Measurements from ENCODE around the gene KLHL22.
"Not testable (repeated sequence)": the region's sequence is repeated elsewhere in the genome, so short reads cannot be mapped to it uniquely, and the experiment has no call there.

The KLHL22 gene

DNA sequence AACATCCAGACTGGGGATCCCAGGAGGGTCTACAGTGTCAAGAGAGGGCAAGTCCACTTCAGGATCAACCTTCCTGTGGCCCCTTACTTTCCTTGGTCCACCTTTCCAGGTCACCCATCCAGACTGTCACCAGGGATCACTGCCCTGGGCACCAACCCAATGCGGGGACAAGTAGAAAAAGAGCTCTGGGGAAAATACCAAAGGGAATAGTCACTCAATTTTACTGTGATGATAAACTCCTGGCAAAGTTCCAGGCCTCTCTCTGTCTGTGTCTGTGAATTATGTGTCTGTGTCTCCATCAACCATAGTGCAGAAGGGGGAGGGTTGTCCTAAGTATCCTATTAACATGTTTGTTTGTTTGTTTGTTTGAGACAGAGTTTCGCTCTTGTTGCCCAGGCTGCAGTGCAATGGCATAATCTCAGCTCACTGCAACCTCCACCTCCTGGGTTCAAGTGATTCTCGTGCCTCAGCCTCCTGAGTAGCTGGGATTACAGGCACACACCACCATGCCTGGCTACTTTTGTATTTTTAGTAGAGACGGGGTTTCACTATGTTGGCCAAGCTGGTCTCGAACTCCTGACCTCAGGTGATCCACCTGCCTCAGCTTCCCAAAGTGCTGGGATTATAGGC, 8.8 kb upstream of the KLHL22 start:
- DNase-seq (ENCODE audit: low read depth in 3 of 3, low spot score in 1 of 3), result not testable (repeated sequence)

DNA sequence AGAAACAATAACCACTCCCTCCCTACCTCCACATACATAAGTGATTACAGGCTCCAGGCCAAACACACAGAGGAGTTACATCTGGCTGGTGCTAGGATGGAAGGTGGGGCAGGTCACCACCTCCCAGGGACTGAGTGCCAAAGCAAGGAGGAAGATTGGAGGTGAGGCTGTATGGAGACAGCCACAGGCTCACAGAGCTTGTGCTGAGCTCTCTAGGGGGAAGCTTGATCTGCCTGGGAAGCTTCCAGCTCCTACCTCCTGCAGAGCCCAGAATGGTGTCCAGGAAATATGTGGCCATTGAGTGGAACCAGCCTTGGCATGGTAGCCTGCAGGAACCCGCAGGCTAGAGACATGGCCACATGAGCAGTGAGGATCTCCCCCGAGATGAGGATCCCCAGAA, 8.2 kb upstream of the KLHL22 start:
- DNase-seq (ENCODE audit: low read depth in 3 of 3, low spot score in 1 of 3), result no peak

DNA sequence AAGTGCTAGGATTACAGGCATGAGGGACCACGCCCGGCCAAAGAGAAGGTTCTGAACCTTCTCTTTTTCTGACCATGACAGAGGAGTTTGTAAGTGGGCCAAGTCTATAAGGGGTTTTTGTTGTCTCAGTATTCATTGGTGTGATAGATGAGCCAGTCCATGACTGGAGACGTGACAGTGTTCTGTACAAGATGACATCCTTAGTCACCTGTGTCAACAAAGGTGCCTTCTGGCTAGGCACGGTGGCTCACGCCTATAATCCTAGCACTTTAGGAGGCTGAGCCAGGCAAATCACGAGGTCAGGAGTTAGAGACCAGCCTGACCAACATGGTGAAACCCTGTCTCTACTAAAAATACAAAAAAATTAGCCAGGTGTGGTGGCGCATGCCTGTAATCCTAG, 4.2 kb upstream of the KLHL22 start:
- no peak for DNase-seq (ENCODE audit: low read depth in 3 of 3, low spot score in 1 of 3)

DNA sequence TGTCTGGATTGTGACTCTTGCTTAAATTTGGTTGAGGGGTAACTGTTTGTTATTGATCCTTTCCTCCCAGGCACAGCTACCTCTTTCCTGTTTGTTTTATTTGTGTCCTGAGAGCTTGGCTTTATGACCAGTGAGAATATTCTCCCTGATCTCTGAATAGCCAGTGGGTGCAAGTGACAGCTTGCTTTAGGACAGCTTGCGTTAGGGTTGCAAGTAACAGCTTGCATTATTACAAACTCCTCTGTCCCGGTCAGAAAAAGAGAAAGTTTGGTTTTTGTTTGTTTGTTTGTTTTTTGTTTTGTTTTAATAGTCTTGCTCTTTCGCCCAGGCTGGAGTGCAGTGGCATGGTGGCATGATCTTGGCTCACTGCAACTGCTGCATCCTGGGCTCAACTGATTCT, 3.3 kb upstream of the KLHL22 start:
- DNase-seq (ENCODE audit: low read depth in 3 of 3, low spot score in 1 of 3), result no peak

DNA sequence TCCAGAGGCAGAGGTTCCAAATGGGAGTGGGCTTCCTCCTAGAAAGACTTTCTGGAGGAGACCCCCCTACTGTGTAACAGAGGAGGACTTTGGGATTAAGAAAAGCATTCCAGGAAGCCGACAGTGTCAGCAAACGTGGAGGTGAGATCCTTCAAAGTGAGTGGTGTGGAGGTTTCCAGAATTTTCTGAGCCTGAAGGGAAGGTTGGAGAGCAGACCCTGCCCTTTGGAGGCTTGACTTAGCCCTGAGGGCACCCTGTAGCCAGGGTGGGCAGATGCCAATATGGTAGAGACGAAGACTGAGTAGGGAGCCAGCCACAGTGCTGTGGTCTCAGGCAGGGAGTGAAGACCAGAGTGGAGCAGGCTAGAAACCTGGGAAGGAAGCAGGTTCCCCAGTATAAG, 1.8 kb upstream of the KLHL22 start:
- DNase-seq (ENCODE audit: low read depth in 3 of 3, low spot score in 1 of 3), result no peak

DNA sequence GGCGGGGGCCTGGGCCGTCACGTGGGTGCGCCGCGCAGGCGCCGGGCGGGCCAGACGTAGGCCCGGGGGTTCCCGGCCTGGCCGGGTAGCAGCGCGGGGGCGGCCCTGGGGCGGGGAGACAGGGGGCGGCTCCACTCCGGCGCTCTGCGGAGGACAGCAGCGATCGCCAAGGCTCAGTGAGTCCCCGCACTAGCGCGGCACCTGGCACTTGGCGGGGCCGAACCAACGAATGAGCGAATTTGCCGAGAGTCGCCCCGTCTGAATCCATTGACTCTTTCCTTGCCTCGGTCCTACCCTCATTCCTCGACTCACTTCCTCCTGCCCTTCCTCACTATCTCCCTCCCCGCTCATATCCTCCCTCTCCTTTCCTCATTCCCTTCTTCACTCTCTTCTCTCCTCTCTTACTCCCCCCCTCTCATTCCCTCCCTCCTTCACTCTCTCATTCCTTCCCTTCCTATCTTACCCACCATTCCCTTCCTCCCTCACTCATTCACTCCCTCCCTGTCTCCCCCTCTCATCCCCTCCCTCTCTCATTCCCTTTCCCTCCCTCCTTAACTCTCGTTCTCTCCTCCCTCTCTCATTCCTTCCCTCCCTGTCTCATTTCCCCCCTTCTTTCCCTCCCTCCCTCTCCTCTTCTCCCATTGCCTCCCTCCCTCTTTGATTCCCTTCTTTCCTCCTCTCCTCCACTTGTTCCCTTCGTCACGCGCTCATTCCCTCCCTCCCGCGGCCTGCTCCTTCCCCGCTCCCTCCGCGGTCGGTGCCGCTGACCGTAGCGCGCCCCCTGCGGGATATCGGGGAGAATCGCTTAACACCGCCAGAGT, 476 bp upstream of the KLHL22 start:
- peak; percentile 81 to 86 (median 85) for DNase-seq (ENCODE audit: low read depth in 3 of 3, low spot score in 1 of 3)

DNA sequence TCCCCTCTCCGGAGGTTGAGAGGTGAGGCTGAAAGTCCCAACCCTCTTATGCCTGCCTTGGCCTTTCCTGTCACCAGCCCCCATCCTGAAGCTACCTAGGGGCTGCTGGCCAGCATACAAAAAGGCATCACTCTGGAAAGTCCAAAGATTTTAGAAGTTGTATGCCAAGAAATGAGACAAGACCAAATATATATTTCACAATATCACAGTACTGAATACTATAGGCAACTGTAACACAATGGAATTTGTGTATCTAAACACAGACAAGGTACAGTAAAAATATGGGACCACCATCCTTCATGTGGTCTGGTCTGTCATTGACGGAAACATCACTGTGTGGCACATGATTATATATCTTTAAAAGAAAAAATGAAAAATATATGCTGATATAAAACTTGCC, 4.2 kb downstream of the KLHL22 start:
- no peak for DNase-seq (ENCODE audit: low read depth in 3 of 3, low spot score in 1 of 3)

DNA sequence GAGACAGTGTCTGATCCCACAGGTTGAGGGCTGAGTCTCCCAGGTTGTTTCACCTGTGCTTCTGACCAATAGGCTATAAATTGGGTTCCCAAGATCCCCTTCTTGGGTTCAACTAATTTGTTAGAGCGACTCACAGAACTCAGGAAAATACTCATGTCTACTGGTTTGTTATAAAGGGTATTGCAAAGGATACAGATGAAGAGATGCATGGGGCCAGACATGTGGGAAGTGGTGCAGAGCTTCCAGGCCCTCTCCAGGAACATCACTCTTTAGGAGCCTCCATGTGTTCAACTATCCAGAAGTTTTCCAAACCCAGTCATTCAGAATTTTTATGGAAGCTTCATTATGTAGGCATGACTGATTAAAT, 4.7 kb downstream of the KLHL22 start:
- DNase-seq (ENCODE audit: low read depth in 3 of 3, low spot score in 1 of 3), result no peak

DNA sequence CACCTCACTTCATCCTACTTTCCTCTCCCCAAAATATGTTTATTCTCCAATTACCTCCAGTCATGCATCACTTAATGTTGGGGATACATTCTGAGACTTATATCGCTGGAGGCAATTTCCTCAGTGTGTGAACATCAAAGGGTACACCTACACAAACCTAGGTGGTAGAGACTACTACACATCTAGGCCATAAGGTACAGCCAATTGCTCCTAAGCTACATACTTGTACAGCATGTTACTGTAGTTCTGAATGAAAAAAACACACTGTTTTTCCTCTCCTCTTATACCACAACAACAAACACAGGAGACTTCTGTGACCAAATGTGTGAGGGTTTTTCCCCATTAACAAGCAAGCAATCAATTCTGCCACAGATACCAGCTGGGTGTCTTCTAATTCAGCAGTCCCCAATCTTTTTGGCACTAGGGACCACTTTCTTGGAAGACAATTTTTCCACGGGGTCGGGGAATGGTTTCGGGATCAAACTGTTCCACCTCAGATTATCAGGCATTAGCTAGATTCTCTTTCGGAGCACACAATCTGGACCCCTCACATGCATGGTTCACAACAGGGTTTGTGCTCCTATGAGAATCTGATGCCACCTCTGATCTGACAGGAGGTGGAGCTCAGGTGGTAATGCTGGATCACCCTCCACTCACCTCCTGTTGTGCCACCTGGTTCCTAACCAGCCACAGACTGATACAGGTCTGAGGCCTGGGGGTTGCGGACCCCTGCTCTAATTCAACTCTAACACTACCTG, 5.2 kb downstream of the KLHL22 start:
- no peak for DNase-seq (ENCODE audit: low read depth in 3 of 3, low spot score in 1 of 3)

DNA sequence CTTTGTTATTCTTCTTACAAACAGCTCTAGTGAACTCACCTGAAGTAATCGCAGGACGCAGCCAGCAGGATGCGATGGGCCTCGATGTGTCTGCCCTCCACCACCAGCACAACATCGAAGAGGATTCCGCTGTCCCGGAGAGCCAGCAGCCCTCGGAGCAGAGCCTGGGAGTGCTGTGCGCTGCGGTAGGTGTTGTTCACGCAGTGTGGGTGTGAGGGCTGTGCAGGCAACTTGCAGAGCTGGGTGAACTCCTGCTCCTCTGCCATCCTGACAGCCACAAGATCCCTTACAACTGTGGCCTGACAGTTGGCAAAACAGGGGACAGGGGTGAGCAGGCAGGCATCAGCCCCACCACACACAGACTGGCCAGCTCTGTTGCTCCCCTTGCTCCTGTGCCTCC, 6.6 kb downstream of the KLHL22 start:
- no peak for DNase-seq (ENCODE audit: low read depth in 3 of 3, low spot score in 1 of 3)

DNA sequence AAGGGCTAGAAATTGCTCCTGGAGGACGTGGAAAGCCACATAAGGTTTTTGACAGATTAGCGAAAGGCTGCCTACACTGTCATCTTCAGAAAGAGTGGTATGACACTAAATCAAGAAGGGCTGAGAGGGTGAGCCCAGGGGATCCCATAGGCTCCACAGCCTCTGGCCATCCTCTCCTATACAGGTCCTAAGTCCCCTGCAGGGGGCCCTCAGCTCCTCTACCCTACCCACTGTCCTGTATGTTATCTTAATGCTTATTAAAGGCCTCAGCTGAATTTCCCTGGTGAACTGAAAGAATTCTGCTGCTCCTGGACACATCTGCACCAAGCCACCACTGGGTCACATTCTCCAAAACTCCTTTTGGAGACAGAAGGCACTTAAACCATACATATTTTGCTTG, 7.9 kb downstream of the KLHL22 start:
- DNase-seq (ENCODE audit: low read depth in 3 of 3, low spot score in 1 of 3), result no peak

DNA sequence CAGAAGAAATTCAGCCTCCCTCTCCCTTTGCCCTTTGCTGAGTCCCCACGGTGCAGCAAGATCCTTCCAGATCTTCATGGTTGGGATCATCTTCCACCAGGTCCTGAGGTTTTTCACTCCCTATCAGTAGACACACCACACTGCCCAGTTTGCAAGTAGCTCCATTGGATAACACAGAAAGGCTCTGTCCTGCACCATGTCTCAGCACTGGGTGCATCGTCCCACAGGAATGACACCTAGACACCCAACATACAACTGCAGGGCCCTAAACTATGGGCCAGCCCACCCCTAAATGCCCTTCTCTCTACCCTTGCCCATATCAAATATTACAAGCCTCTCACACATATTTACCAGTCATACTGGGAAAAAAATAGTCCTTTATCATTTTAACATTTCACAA, 9.4 kb downstream of the KLHL22 start:
- no peak for DNase-seq (ENCODE audit: low read depth in 3 of 3, low spot score in 1 of 3)

DNA sequence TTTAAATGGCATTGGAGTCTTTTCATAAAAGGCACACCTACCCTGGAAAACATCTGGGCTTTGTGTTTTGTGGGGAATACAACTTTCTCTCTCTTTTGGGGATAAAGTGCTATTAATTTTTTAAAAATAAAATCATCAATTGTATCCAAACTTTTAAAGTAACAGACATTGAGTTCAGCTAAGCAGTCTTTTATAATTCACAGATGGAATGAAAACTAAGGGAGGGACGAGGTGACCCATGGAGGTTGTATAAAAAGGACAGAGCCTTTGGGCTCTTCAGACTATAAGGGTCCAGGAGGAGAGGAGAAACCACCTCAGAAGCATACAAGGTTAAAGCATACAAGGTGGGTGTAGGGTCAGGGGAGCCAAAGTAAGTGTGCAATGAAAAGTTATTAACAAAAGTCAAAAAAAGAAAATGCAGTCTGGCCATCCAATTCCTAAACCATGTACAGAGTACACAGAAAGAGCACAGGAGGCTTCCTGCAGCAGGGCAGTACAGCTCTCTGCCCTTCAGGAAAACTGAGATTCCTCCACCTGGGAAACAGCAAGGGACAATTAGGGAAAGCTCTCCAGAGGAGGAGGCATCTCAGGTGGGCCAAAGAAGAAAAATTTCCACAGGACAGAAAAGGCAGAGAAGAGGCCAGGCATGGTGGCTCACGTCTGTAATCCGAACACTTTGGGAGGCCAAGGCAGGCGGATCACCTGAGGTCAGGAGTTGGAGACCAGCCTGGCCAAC, 10.5 kb downstream of the KLHL22 start:
- DNase-seq (ENCODE audit: low read depth in 3 of 3, low spot score in 1 of 3), result no peak

DNA sequence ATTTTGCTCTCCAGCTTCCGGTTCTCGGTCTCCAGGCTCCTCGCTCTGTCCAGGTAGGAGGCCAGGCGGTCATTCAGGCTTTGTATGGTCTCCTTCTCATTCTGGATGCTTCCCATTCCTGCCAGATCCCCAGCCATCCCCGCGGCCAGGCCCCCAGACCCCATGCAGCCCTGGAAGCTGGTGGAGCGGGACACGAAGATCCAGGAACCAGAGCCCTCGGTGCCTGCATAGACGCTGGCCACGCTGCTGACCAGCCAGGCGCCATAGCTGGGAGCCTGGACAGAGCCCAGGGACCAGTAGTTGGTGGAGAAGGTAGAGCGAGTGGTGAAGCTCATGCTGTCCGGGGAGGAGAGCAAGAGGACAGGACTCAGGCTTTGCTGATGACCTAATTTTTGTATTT, 11.8 kb downstream of the KLHL22 start:
- no peak for DNase-seq (ENCODE audit: low read depth in 3 of 3, low spot score in 1 of 3)

DNA sequence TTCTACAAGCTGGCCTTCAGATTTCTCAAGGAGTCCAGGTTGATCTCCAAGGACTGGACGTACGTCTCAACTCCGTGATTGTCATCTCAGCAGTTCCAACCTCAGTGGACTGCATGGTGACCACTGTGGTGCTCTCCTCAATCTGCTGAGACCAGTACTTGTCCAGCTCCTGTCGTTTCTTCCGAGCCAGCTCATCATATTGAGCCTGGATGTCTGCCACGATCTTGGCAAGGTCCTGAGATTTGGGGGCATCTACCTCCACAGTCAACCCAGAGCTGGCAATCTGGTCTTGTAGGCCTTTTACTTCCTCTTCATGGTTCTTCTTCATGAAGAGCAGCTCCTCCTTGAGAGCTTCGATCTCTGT, 12.5 kb downstream of the KLHL22 start:
- not testable (repeated sequence) for DNase-seq (ENCODE audit: low read depth in 3 of 3, low spot score in 1 of 3)

DNA sequence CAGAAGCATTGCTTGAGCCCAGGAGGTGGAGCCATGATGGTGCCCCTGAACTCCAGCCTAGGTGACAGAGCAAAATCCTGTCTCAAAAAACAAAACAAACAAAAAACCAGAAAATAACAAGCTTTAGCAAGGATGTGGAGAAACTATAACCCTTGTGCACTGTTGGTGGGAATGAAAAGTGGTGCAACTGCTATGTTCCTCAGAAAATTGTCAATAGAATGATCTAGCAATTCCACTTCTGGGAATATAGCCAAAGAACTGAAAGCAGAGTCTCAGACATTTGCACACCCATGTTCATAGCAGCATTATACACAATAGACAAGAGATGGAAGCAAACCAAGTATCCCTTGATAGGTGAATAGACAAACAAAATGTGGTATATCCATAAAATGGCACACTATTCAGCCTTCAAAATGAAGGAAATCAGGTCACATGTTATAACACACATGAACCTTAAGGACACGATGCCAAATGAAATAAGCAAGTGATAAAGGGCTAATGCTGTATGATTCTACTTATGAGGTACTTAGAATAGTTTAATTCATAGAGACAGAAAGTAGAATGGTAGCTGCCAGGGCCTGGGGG, 15.9 kb downstream of the KLHL22 start:
- no peak for DNase-seq (ENCODE audit: low read depth in 3 of 3, low spot score in 1 of 3)

DNA sequence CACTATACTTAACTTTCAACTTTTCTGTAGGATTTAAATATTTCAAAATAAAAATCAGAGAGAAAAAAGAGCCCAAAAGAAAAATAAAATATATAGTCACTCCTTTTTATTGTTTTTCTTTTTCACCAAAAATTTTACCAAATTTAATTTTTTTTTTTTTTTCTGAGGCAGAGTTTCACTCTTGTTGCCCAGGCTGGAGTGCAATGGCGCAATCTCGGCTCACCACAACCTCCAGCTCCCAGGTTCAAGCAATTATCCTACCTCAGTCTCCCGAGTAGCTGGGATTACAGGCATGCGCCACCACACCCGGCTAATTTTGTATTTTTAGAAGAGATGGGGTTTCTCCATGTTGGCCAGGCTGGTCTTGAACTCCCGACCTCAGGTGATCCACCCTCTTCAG, 17.5 kb downstream of the KLHL22 start:
- DNase-seq (ENCODE audit: low read depth in 3 of 3, low spot score in 1 of 3), result not testable (repeated sequence)

DNA sequence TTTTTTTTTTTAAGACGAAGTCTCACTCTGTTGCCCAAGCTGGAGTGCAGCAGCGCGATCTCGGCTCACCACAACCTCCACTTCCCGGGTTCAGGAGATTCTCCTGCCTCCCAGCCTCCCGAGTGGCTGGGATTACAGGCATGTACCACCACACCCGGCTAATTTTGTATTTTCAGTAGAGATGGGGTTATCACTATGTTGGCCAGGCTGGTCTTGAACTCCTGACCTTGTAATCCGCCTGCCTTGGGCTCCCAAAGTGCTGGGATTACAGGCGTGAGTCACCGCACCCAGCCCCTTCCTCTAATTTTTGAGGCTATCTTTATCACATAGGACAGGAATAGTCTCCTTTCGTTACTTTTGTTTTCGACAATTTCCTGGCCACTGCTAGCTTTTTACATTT, 20.0 kb downstream of the KLHL22 start:
- DNase-seq (ENCODE audit: low read depth in 3 of 3, low spot score in 1 of 3), result not testable (repeated sequence)

DNA sequence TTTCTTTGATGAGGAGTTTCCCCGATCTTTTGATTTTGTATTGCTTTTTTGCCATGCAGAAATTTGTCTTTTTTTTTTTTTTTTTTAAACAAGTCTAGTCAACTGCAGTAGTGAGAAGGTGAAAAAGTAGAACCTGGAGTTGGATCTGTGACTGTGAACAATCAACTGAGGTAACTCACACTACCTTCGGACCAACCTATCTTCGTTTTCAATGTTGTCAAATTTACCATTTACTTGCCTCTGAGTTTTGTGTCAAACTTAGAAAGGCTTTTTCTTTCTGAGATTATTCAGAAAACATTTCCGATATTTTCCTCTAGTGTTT, 20.5 kb downstream of the KLHL22 start:
- no peak for DNase-seq (ENCODE audit: low read depth in 3 of 3, low spot score in 1 of 3)

DNA sequence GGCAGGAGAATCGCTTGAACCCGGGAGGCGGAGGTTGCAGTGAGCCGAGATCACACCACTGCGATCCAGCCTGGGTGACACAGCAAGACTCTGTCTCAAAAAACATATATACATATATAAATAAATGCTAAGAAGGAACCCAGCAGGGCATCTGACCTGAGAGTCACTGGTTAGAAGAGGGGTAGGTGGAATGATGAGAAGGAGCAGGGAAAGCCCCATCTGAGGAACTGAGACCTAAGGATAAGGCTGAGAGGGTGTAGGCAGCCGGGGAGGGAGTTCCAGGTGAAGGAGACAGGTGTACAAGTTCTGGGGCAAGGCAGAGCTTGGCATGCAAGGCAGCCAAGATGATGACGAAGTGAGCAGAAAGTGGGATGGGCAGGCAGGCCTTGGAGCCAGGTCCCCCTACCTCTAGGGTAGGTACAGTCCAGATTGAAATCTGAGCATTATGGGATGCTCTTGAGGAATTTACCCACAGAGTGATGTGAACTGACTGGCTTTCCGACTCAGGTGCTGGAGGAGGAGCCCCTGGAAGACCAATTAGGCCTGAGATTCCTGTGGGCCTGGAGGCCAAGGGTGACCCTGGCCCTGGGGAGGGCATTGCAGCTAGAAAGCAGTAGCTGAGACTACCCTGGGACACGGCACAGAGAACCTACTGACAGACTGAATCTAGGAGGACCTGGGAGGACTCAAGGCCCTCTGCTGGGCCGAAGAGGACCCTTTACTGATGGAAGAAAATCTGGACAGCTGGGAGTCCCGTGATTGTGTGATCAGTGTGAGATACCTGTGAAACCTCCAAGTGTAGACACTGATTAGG, 22.8 kb downstream of the KLHL22 start:
- DNase-seq (ENCODE audit: low read depth in 3 of 3, low spot score in 1 of 3), result no peak

Data from stimulated activated CD4-positive, alpha-beta T cell treated with anti-CD3 and anti-CD28 coated beads, TNF-alpha, amount 100 ng/mL, for 1 hour (primary cell).